Colonic mucosa (tissue), 4 donors: ENCODE data around the gene SULT1A2. TPM values are rescaled to one million over a fixed set of nuclear protein-coding genes. Genes with fewer than 3 reads are reported as not detected.

Experiments used
- DNase-seq: peaks from one replicate; pipeline ENCODE4 v3.0.0-alpha.2; 2020
- H3K27ac ChIP-seq: fragments of 200-600 bp; one replicate; pipeline ENCODE4 v1.8.0; 2021
- H3K27me3 ChIP-seq: fragments of 200-600 bp; one replicate; pipeline ENCODE4 v1.8.0; 2021
- H3K36me3 ChIP-seq: fragments of 200-600 bp; one replicate; pipeline ENCODE4 v1.8.0; 2021
- H3K4me1 ChIP-seq: fragments of 200-600 bp; one replicate; pipeline ENCODE4 v1.8.0; 2021; ENCODE audit warnings: mild to moderate bottlenecking
- H3K4me3 ChIP-seq: fragments of 200-600 bp; one replicate; pipeline ENCODE4 v1.8.0; 2021
- H3K9ac ChIP-seq, 2 donors: one replicate each; pipeline ENCODE4 v1.7.0; 2013; ENCODE audit warnings: control low read depth in 2 of 2, low read depth in 2 of 2, low read length in 2 of 2
- H3K9me3 ChIP-seq: fragments of 200-600 bp; one replicate; pipeline ENCODE4 v1.8.0; 2021
- CTCF ChIP-seq: fragments of 200-600 bp; IDR thresholded peaks from one replicate; pipeline ENCODE4 v1.8.0; 2022; ENCODE audit warnings: antibody characterized with exemption, mild to moderate bottlenecking
- intact Hi-C: fragments of 100-400 bp; cut with DNase I; formaldehyde crosslinking; loops from one replicate; pipeline ENCODE4 v1.14.1; 2022
- total RNA-seq, 2 donors: library from RNA; stranded (reverse); fragmentation: NEBNext Ultra II Directional in 1 of 2; extraction: Animal tissue kit (Norgen Biotek cat#: 25700) in 1 of 2; gene quantifications; one replicate each; pipeline ENCODE4 v1.2.1, GENCODE V29; 2021
- donor health status: healthy.
- donor health status: DM: no; HTN: no; CAD: no.
- donor health status: DM: no; HTN: no; CAD: no.

Gene SULT1A2
- total RNA-seq, 2 donors from 2014 or later = 7.6 to 12.6 TPM

- Histone ChIP-seq H3K9ac (no peak overlapping the region), H3K36me3 (no peaks in the 10 kb centered on the region), H3K4me1 (peaks cover 4% of the 10 kb centered on the region), H3K4me3 (no peak overlapping the region), H3K27me3 (no peaks in the 10 kb centered on the region), H3K27ac (no peak overlapping the region), H3K9me3 (no peaks in the 10 kb centered on the region)
- DNase-seq = no peak
- intact Hi-C loops = no loop called here
- TF ChIP-seq CTCF = no peak
These were observed 41.3 kb downstream of the SULT1A2 start for GRCh38 chr16:28555561-28555960.

- intact Hi-C loops = no loop called here
- TF ChIP-seq CTCF = no peak
- H3K27ac ChIP-seq = peak overlapping the region; percentile 97
These were observed 42.0 kb downstream of the SULT1A2 start for GRCh38 chr16:28554634-28555423.

GRCh38 chr16:28553776-28554633 lies 42.8 kb downstream of the SULT1A2 start, which contains the start of gene SGF29:
Gene SGF29 (plus strand): TSS chr16:28553920. CDS start chr16:28581070, 27,150 bp downstream.
- Histone ChIP-seq H3K9ac (peak within 1 kb of the TSS; percentile 72 to 78), H3K4me1 (peaks cover 4% of the 10 kb centered on the region)
- intact Hi-C loops = no loop called here

More at GRCh38 chr16:28554634-28555423, 42.0 kb downstream of the SULT1A2 start:
- peaks cover 4% of the 10 kb centered on the region for H3K4me1 ChIP-seq
- H3K4me3 ChIP-seq = peak overlapping the region; percentile 51
- no peaks in the 10 kb centered on the region for H3K36me3 ChIP-seq
- DNase-seq = no peak
- peak overlapping the region in 1 of 2 donors; percentile 26 for H3K9ac ChIP-seq
- no peaks in the 10 kb centered on the region for H3K9me3 ChIP-seq
- no peaks in the 10 kb centered on the region for H3K27me3 ChIP-seq

GRCh38 chr16:28549301-28549899 lies 47.5 kb downstream of the SULT1A2 start:
- TF ChIP-seq CTCF = peak; percentile 40
- Histone ChIP-seq H3K27me3 (no peaks in the 10 kb centered on the region), H3K4me1 (peaks cover under 1% of the 10 kb centered on the region), H3K9me3 (no peaks in the 10 kb centered on the region), H3K36me3 (no peaks in the 10 kb centered on the region), H3K27ac (no peak overlapping the region), H3K4me3 (no peak overlapping the region), H3K9ac (peak overlapping the region in 1 of 2 donors; percentile 28)
- intact Hi-C loops = loop anchor here (10.0 kb wide), 1 partner anchor 65 kb away; no protein-coding TSS in a partner anchor
- DNase-seq = peak; percentile 34

More at GRCh38 chr16:28553776-28554633, 42.8 kb downstream of the SULT1A2 start, which contains the start of gene SGF29:
- peak within 1 kb of the TSS; percentile 97 for H3K27ac ChIP-seq
- H3K36me3 ChIP-seq = no peaks in the 10 kb centered on the region
- no peak for TF ChIP-seq CTCF
- peak; percentile 94 for DNase-seq
- no peaks in the 10 kb centered on the region for H3K9me3 ChIP-seq
- H3K4me3 ChIP-seq = peak within 1 kb of the TSS; percentile 51
- H3K27me3 ChIP-seq = no peaks in the 10 kb centered on the region

GRCh38 chr16:28548306-28548802 lies 48.5 kb downstream of the SULT1A2 start:
- no peak for DNase-seq
- no peaks in the 10 kb centered on the region for H3K27me3 ChIP-seq
- no peak overlapping the region for H3K9ac ChIP-seq
- TF ChIP-seq CTCF = no peak
- no peaks in the 10 kb centered on the region for H3K9me3 ChIP-seq
- no peaks in the 10 kb centered on the region for H3K36me3 ChIP-seq
- no peak overlapping the region for H3K4me3 ChIP-seq
- intact Hi-C loops = loop anchor here (10.0 kb wide), 1 partner anchor 64 kb away; no protein-coding TSS in a partner anchor
- no peaks in the 10 kb centered on the region for H3K4me1 ChIP-seq
- no peak overlapping the region for H3K27ac ChIP-seq
